Left hindlimb (tissue), 1 donor: ENCODE results near the gene HPS1.

ENCODE experiments used
- DNase-seq: peaks from one replicate; pipeline ENCODE4 v3.0.0-alpha.2; 2018

Gene HPS1

DNA sequence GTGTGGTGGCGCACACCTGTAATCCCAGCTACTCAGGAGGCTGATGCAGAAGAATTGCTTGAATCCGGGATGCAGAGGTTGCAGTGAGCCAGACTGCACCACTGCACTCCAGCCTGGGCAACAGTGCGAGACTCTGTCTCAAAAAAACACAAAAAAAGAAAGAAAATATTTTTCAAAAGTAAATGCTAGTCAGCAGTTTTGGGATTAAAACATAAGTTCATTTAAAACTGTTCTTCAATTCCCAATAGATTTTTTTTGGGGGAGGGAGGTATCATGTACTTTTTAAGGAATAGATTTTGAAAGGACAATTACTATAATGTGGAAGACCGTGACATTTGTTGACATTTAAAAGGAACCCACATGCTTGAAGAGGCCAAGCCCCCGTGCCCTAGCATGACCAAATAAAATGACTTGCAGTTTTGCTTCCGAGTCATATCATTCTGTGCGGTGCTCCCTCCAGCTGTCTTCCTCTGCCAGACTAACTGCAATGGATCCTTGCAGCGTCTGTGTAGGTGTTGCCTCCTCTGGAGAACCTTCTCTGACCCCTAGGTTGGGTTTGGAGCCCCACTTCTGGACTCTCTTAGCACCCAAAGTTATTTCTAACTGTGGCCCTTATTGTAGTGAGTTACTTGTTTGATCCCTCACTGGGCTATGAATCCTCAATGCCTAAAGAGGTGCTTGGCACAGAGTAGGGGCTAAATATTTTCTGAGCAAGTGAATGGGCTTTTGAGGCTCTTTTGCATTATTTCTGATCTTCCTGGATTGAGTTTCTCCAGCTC lies 17.4 kb upstream of the HPS1 start:
- no peak for DNase-seq

DNA sequence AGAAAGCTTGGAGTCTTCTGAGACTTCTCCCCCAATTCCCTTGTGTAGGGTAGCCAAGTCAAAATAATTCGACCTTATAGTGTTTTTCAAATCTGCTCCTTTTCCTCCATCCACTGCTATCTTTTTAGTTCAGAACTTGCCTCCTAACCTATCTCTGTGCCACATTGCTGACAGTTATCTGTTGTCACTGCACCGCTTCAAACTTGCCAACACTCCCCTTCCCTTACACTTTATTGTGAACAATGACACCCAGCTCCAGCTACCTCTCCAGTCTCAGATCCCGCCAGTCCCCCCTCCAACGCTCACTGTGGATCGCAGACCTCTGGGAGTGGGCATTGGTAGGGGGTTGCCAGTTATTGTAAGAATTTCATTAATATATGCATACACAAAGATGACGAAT lies 16.3 kb upstream of the HPS1 start:
- DNase-seq, result no peak

DNA sequence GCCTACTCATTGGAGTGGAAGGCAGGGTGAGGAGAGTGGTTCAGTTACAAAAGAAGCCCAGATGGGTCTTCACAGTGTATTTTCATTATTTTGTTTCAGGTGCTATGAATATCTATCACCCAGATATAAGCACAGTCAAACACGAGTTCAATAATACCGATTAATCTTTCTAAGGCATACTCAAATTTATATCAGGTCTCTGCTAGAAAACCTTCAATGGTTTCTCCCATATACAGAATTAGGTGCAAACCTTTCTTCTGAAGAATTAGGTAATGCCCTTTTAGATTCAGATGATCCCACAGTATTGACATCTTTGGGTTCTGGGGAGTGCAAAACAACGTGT lies 14.7 kb upstream of the HPS1 start:
- DNase-seq, result no peak

DNA sequence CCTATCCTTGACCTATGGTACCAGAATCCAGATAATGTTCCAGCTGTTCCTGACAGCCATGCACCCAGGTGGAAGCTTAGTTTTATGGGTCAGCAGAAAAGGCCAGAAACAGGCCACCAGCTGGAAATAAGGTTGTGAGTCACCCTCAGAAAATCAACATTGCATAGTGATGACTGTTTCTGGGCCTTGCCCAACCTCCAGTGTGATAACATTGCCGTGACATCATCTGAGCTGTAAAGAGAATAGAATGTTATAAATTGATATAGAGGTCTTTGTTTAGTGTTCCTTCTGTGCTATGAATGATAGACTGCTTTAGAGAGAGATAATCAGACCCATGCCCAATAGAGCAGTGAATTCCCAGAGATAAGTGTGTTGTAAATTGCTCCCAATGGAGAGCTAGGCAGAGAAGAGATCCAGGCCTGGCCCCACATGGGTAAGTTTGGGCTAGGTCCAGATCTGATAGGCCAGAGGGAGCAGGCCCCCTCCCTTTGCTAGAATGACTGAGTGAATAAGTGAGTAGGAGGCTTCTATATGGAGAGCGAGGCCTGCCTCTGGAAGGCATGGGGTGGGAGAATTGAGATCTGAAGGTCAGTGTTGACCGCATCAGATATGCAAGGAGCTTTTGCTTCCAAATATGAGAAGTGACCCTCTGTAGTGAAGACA lies 14.2 kb upstream of the HPS1 start:
- DNase-seq, result no peak

DNA sequence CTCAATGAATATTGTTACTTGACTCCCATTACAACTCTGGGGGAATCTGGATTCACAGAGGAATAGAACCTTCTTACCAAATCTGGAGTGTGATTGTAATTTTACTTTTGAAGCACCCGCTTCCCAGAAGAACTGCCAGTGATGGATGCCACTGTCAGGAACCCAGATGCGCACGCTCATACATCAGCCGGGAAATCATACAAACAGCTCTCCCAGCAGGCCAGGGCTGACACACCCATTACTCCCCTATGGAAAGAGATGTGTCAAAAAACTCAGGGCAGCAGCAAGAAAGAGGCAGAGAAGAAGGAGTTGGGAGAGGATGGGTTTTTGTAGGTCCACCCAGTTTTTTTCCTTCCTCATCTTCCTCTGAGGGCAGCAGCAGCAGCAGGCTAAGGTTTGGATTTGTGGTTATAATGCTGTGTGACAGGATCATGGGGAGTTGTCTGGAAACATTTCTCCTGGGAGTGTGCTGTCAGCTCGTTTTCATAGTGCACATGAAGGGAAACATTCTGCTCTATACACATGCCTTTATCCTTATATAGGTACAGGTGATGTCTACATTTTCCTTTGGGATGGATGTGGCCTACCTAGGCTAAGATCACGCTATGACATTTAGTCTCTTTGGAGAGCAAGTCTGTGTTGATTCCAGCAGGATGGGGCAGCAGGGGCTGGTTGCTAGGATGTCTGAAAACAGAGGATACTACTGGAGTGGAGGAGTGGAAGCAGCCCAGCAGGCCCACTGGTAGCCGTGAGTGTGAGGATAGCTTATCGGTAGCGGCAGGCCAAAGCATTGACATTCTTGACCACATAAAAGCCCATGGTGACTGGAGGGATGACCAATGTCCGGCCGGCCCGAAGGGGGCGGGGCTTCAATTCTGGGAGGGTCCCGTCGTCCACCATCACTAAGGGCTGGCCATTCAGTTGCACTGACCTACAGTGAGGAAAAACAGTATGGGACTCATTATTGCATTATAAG lies 12.4 kb upstream of the HPS1 start:
- DNase-seq, result no peak

DNA sequence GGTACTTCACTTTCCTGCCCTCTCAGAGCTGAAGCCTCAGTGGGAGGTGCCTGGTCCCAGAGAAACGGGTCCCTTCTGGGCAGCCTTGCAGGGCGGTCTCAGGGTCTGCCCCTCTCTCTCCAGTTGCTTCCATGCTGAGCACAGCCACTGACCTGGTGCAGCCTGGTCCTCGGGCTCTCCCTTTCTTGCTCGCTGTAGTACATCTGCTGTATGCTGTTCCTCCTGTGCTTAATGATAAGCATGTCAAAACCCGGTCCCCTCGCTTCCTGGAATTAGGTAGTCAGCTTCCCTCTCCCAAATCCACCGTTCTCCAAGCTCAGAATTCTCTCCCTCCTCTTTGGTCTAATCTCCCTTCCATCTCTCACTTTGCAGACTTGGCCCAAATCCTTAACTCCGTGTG lies 11.0 kb upstream of the HPS1 start:
- no peak for DNase-seq

DNA sequence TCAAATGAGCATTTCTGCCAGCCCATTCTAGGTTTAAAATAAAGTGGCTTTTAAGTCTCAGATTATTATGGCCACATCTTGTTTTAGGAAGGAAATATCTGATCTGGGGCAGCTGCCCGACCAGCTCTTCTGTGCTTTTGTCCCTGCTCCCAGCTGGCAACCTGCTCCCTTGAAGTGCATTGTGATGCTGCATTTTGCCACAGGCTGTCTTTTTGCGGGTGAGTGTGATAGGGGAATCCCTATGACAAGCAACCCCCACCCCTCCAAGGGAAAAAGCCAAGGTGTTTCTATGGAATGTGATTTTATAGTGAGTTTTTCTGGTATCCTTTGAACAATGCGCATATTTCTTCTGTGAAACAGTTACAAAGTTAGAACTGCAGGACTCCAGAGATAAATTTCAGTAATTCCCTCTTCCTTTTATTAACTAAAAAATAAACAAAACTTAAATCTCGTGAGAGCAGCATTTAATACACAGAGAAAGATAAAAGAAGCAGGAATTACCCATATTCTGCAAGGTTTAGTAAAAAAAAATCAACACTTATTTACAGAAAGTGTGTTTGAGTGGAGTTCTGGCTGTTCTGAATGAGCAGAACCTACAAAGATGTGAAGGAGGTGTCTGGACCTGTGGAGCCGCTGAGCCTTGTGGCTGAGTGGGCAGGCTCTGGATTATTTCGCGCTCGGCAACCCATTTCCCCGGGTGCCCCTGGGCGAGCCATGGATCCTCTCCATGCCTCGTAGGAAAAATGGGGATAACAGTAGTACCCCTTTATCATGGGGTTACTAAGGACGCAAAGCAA lies 10.1 kb upstream of the HPS1 start:
- DNase-seq, result no peak

DNA sequence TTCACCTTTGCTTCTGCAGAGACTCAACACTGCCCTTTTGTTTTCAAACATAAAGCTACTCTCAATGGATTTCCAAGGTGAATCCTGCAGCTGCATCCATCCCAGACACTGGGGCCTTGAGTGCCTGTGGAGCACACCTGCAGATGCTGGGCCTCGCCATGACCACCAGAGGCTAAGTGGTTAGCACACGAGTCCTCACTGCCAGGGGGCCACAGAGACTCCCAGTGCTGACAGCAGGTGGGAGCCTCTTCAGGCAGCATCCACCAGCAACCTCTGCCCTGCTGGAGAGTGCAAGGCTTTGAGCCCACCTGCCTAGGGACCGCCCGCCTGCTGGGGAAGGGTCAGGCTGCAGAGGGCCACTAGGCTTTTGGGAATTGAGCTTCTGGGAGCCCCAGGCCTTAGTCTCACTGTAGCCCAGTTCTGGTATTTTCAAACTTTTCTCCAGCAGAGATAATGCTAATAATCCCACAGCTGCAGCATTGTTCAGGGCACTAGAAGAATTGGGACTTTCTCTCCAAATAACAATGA lies 9.4 kb upstream of the HPS1 start:
- DNase-seq, result no peak

DNA sequence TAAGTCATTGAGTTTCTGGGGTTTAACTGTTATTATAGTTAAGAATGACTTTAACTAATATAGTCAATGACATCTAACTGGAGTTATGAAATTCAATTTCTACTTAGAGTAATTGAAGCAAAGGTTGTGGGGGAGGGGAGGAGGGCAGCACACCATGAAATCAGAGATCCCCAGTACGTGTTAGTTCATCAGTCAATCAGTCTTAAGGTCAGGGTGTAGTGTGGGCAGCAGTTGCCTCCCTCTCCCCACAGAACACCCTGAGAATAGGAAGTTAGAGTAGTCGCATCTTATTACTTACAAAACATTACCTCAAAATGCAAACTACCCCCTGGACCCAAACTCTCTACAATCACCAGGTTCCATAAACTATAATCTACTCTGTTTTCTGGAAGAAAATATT lies 7.0 kb upstream of the HPS1 start:
- no peak for DNase-seq

DNA sequence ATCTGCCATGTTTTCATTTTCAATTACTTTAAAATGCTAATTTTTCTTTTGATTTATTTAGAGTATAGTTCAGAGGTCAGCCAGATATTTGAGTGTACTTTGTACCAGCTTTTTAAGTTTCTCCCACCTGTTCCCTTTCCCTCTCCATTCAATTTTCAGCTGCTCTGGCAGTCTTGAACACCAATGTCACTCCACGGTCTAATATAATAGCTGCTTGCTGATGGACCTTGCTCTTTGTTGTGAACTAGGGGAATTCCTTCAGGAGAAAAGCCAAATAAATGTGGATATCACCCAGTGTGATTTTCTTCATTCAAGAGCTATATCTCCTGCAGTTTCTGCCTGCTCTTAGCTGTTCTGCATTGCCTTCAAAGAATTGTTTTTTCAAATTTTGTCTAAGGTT lies 3.9 kb upstream of the HPS1 start:
- no peak for DNase-seq

DNA sequence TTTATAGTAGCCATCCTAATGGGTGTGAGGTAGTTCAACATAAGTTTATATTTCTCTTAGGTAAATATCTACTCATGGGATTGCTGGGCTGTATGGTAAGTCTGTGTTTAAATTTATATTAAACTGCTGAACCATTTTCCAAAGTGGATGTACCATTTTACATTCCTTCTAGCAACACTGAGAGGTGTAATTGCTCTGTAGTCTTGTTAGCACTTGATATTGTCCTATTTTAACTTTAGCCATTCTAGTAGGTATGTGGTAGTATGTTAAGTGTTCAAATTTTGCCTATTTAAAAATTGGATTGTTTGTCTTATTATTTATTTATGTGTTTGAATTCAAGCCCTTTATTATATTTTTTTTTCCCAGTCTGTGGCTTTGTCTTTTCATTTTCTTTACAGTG lies 2.6 kb upstream of the HPS1 start:
- DNase-seq, result no peak

DNA sequence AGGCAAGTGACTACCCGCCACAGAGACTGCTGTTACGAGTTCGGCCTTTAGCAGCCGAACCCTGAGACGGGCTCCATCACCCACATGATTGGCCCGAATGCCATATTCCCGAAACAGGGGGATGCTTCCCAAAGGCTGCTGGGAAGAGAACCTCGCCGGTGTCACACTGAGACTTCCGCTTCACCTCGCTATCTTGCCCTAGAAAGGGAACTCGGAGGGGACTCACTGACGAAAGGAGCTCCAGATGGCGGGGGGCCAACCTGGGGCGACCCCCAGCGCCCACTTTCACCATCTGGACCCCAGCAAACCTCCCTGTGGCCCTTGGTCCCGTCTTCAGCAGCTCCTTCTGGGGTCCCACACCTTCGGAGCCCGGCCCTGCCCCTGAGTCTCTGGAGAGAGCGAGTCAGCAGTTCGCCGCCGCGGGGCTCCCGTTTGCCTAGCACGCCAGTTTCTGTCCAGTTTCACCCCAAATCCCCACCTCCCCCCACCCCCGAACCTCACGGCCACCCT lies 529 bp downstream of the HPS1 start:
- no peak for DNase-seq

DNA sequence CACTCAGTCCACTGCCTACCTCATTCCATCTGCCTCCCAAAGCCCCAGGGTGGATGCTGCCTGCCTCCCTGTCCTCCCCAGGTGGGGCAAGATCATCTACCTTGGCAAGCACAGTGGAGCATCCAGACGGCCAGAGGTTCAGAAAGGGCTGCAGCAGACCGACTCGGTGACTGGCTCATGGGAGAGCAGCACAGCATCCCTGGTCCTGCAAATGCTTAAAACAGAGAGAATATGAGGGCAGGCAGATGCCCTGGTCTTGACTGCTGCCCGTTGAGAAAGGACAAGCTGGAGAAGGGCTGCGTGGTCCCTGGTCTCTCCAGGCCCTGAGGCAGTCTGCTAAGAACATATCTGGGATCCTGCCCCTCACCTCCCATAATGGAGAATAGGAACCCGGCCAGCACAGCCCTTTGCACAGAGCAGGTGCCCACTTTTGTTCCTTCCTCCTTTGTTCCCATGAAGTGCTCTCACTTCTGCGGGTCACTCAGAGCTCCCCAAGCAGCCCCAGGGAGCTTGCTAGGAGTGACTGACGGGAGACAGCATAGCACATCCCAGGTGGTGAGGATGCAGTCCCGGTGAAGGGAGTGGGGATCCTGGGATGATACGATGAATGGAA lies 1.4 kb downstream of the HPS1 start:
- no peak for DNase-seq

DNA sequence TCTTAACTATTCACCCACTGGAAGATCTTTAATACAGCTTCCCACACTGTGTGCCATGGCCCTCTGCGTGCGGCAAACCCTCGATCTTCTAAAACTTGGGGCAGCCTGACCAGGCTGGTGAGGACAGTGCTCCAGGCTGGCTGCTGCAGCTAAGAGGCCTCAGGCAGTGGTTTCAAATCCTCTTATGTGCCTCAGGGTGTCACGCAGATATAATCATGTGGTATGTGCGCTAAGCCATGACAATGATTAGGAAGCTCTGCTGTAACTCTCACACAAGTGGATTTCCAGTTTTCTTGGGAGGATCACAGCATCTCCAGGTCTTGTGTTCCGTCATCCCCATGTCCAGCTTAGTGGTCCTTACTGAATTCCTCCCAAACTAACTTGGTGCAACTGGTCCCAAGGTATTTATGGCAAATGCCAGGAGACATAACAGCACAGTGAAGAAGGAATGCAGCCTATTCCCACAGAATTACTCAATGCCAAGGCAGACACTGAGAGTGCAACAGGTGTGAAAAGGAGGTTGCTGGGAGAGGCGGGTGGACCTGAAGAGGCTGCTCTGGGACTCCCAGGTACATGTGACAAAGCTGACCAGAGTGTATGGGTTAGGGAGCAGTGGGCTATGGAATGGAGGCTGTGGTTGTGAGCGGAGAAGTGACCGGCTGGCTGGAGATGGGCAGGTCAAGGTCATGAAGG lies 2.3 kb downstream of the HPS1 start:
- DNase-seq, result no peak

DNA sequence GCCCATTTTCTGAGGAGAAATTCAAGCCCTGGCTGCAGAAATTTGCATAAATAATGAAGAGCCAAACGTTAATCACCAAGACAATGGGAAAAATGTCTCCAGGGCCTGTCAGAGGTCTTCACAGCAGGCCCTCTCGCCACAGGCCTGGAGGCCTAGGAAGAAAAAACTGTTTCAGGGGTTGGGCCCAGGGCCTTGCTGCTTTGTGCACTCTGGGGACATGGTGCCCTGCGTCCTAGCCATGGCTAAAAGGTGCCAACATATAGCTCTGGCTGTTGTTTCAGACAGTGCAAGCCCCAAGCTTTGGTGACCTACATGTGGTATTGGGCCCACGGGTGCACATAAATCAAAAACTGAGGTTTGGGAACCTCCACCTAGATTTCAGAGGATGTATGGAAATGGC lies 8.0 kb downstream of the HPS1 start:
- no peak for DNase-seq

DNA sequence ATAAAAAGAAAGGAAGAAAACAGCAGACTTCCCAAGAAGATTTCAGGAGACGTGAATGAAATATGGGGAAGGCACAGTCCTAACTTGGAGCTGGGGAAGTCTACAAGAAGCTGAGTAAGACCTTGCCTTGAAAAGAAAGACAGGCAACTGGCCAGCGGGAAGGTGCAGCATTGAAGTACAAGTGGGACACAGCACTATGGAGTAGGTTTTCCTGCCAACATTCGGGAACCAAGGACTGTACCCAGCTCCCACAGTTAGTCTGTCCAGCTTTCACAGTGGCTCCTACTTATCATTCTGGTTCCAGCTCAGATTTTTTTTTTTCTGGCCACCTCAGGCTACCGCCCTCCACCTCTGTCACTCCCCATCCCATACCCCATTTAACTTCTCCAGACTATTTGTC lies 10.0 kb downstream of the HPS1 start:
- no peak for DNase-seq

DNA sequence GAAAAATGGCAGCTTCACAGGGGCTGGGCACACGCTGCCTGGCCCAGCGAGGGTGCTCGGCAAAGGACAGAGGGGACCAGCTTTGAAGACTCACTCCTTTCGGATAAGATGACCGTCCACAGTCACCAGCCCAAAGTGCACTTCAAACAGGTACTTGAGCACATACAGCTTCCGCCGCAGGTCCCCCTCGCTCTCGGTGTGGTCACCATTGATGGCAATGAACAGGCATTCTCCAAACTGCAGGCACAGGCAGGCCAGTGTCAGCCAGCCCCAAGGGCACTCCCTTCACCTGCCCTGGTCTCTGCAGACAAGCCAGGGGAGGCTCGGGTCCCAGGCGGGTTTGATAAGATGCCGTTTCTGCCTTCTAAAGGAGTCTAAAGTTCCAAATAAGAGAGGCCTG lies 11.6 kb downstream of the HPS1 start:
- DNase-seq, result no peak

DNA sequence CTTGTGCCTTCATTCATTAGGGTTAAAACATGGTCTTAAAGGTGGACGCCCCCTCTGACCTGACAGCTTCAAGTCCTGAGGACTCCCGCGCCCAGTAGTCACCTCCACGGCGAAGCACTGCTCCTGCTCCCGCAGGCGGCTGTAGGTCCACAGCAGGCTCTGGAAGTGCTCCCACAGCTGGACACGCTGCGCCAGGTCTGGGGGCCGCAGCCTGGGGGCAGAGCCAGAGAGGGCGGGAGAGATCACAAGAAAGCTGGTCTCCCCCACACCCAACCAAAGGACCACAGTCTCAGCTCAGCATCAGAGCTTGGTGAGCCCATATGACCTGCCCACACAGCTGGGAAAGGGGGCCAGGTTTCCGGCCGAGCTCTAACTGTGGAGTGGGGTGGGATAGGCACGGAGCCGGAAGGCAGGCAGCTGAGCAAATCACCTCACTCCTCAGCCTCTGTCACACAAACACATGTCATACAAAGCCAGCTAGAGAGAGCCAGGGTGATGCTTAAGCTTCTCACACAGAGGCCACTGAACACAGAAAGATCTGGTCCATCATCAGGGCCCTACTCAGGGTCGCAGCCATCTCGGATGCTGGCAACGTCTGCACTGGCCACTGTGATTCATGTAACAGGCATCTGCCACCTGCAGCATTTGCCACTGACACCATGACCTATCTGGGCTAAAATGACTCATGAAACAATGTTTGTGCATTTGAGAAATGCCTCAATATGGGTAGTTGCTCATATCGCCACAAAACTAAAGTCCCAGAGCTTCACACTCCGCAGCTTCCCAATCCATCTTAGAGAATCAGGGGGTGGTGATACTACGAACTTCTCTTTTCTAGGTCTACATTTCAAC lies 12.6 kb downstream of the HPS1 start:
- DNase-seq, result no peak

DNA sequence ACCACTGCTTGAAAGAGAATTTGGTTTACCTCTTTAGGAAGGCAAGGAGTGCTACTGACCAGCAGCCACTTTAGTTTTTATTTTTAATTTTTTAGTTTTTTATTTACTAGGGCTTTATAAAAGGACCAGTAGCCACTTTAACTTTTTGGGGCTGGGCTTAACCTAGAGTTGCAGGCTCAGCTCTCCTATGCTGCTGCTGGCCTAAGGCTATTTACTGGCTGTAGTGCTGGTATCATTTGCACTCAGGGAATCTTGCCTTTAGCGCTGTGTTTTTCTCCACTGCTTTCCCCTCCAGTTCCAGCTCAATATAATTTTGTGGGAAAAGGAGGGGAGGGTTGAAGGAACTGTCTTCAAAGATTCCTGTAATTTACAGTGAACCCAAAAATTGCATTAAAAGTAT lies 13.4 kb downstream of the HPS1 start:
- no peak for DNase-seq

DNA sequence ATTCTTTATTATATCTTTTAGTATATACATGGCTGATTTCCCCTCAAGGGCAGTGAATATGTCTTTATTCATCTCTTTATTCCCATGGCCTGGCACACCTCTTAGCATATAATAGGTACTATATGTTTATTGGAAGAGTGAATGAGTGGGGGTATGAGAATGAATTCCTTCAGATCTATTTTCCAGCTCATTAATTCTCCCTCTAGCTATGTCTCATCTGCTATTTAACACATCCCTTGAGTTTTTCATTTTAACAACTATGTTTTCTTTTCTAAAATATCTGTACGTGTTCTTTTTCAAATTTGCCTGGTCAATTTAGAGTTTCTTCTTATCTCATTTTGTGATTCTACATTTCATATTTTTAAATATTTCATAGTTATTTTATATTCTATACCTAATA lies 14.4 kb downstream of the HPS1 start:
- DNase-seq, result no peak
